ENCODE data around the gene ZNF467.

The ZNF467 gene

DNA sequence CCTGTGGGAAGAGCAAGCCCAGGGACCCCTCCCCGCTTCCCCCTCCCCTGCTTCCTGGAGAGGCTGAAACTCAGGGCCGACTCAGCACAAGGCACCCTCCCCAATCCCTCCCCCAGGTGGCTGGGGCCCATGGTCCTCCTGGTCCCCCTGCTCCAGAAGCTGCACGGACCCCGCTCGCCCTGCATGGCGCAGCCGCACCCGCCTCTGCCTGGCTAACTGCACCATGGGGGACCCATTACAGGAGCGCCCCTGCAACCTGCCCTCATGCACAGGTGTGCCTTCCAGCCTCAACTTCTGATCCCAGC is 45.1 kb upstream of the ZNF467 start:
- Histone ChIP-seq H2AFZ (ENCODE audit: low read depth, low read length) (no peak overlapping the region), H3K4me2 (ENCODE audit: insufficient read depth, low read length) (no peak overlapping the region), H3K9ac (ENCODE audit: low read depth, low read length) (no peak overlapping the region), H3K79me2 (ENCODE audit: insufficient read depth, low read length) (no peaks in the 10 kb centered on the region), H3K27ac (ENCODE audit: low read length) (no peak overlapping the region), H3K4me3 (ENCODE audit: low read depth in 1 of 2, low read length in 2 of 2) (no peak overlapping the region), H4K20me1 (ENCODE audit: insufficient read depth, low read length) (peaks cover 4% of the 10 kb centered on the region; the same call in 1 of the 2 replicates), H3K4me1 (ENCODE audit: insufficient read depth, low read length) (no peaks in the 10 kb centered on the region), H3K9me3 (ENCODE audit: insufficient read depth, low read length, severe bottlenecking) (no peaks in the 10 kb centered on the region), H3K36me3 (ENCODE audit: insufficient read depth, low read length) (no peaks in the 10 kb centered on the region), H3K27me3 (ENCODE audit: insufficient read depth, low read length, poor library complexity) (no peaks in the 10 kb centered on the region)
- no peak for DNase-seq
- no peak for ATAC-seq (ENCODE audit: insufficient read depth, low read depth)
- TF ChIP-seq, protein P1, sequence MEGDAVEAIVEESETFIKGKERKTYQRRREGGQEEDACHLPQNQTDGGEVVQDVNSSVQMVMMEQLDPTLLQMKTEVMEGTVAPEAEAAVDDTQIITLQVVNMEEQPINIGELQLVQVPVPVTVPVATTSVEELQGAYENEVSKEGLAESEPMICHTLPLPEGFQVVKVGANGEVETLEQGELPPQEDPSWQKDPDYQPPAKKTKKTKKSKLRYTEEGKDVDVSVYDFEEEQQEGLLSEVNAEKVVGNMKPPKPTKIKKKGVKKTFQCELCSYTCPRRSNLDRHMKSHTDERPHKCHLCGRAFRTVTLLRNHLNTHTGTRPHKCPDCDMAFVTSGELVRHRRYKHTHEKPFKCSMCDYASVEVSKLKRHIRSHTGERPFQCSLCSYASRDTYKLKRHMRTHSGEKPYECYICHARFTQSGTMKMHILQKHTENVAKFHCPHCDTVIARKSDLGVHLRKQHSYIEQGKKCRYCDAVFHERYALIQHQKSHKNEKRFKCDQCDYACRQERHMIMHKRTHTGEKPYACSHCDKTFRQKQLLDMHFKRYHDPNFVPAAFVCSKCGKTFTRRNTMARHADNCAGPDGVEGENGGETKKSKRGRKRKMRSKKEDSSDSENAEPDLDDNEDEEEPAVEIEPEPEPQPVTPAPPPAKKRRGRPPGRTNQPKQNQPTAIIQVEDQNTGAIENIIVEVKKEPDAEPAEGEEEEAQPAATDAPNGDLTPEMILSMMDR (IDR thresholded peaks at IDR 0.05; ENCODE audit: borderline replicate concordance, extremely low read depth, low read length, poor library complexity, severe bottlenecking) = no peak
- no peak for TF ChIP-seq EZH2 (IDR thresholded peaks at IDR 0.05; ENCODE audit: borderline replicate concordance, low read depth, low read length, severe bottlenecking)

DNA sequence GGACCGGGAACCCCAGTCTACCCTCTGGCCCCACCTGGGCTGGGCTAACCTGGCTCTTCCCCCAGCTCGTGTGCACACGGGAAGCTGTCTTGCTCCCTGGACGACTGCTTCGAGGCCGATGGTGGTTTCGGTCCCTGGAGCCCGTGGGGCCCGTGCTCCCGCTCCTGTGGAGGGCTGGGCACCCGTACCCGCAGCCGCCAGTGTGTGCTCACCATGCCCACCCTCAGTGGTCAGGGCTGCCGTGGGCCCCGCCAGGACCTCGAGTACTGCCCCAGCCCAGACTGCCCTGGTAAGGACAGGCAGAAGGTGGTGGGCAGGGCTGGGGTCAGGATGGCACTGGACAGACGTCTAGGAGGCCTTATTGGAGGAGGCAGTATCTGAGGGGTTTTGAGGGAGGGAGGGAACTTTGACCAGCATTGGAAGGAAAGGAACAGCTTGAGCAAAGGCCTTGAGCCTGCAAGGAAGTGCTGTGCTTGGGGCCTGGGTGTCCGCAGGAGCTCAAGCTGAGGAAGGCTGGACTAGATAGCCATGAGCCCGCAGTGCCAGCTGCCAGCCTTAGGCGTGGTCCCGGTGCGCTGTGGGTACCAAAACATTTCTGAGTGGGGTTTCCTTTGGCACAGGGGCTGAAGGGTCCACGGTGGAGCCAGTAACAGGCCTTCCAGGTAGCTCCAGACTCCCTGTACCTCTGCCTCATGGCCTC is 44.6 kb upstream of the ZNF467 start:
- no peak overlapping the region for H3K4me2 ChIP-seq (ENCODE audit: insufficient read depth, low read length)
- H3K4me1 ChIP-seq (ENCODE audit: insufficient read depth, low read length) = no peaks in the 10 kb centered on the region
- DNase-seq (no peak), ATAC-seq (ENCODE audit: insufficient read depth, low read depth) (no peak)
- no peak overlapping the region for H2AFZ ChIP-seq (ENCODE audit: low read depth, low read length)
- H3K9ac ChIP-seq (ENCODE audit: low read depth, low read length) = no peak overlapping the region
- peaks cover 4% of the 10 kb centered on the region; the same call in 1 of the 2 replicates for H4K20me1 ChIP-seq (ENCODE audit: insufficient read depth, low read length)
- H3K27ac ChIP-seq (ENCODE audit: low read length) = no peak overlapping the region
- no peak overlapping the region for H3K4me3 ChIP-seq (ENCODE audit: low read depth in 1 of 2, low read length in 2 of 2)
- no peaks in the 10 kb centered on the region for H3K36me3 ChIP-seq (ENCODE audit: insufficient read depth, low read length)
- H3K27me3 ChIP-seq (ENCODE audit: insufficient read depth, low read length, poor library complexity) = no peaks in the 10 kb centered on the region
- TF ChIP-seq, protein P1 (IDR thresholded peaks at IDR 0.05; ENCODE audit: borderline replicate concordance, extremely low read depth, low read length, poor library complexity, severe bottlenecking) = no peak
- no peak for TF ChIP-seq EZH2 (IDR thresholded peaks at IDR 0.05; ENCODE audit: borderline replicate concordance, low read depth, low read length, severe bottlenecking)
- no peaks in the 10 kb centered on the region for H3K9me3 ChIP-seq (ENCODE audit: insufficient read depth, low read length, severe bottlenecking)
- no peaks in the 10 kb centered on the region for H3K79me2 ChIP-seq (ENCODE audit: insufficient read depth, low read length)

DNA sequence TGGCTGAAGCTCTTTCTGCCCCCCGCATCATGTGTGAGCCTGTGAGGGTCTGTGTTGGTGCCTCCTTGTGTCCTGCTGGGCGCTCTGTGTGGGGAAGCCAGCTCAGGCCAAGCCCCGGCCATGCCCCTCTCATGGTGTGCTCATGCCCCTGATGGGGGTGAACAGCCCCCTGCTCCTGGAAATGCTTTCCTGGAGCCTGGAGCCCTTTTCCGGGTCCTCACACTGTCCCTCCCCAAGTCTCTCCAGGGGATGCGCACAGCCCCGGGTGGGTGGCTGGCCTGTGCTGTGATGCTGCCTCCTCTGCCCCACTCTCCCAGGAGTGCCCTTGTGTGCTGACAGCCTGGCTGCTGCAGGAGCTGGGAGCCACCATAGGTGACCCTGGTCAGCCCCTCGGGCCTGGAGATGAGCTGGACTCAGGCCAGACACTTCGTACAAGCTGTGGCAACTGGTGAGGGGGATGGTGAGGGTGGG is 43.9 kb upstream of the ZNF467 start:
- Histone ChIP-seq H3K27ac (ENCODE audit: low read length) (no peak overlapping the region), H3K9me3 (ENCODE audit: insufficient read depth, low read length, severe bottlenecking) (no peaks in the 10 kb centered on the region), H3K36me3 (ENCODE audit: insufficient read depth, low read length) (no peaks in the 10 kb centered on the region), H4K20me1 (ENCODE audit: insufficient read depth, low read length) (peaks cover 4% of the 10 kb centered on the region; the same call in 1 of the 2 replicates), H2AFZ (ENCODE audit: low read depth, low read length) (no peak overlapping the region), H3K4me1 (ENCODE audit: insufficient read depth, low read length) (no peaks in the 10 kb centered on the region), H3K9ac (ENCODE audit: low read depth, low read length) (no peak overlapping the region), H3K79me2 (ENCODE audit: insufficient read depth, low read length) (no peaks in the 10 kb centered on the region), H3K4me3 (ENCODE audit: low read depth in 1 of 2, low read length in 2 of 2) (no peak overlapping the region), H3K4me2 (ENCODE audit: insufficient read depth, low read length) (no peak overlapping the region), H3K27me3 (ENCODE audit: insufficient read depth, low read length, poor library complexity) (no peaks in the 10 kb centered on the region)
- ATAC-seq (ENCODE audit: insufficient read depth, low read depth) (no peak), DNase-seq (no peak)
- TF ChIP-seq EZH2 (IDR thresholded peaks at IDR 0.05; ENCODE audit: borderline replicate concordance, low read depth, low read length, severe bottlenecking) = no peak
- TF ChIP-seq, protein P1 (IDR thresholded peaks at IDR 0.05; ENCODE audit: borderline replicate concordance, extremely low read depth, low read length, poor library complexity, severe bottlenecking) = no peak
